Measurements from ENCODE around the gene CASD1. TPM values are rescaled to one million over a fixed set of nuclear protein-coding genes. Genes with fewer than 3 reads are reported as not detected.

The CASD1 gene
- total RNA-seq, 1 experiment from 2014 or later, result 14.0 TPM

DNA sequence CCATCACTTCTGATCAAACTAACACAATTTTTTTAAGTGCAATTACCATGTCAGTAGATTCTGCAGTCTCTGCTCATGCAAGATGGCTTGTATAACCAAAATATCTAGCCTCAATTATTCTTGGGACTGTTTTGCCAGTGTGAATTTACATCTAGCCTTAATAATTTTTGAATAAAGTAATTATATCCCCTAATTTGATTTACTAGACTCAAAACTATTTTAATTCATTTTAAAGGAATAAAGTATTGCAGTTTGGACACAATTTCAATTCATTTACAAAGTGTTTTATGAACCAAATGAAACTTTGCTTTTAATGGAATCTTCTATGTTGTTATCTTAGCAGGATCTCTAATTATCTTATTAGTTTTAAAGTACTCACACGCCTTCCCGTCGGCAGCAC is 90.7 kb downstream of the CASD1 start:
- H3K9me2 ChIP-seq (ENCODE audit: insufficient read depth), result no peaks in the 10 kb centered on the region
- H4K20me1 ChIP-seq (ENCODE audit: insufficient read depth), result no peaks in the 10 kb centered on the region
- 0 out of 2 replicates have a peak, but pooled peaks cover 4% of the 10 kb centered on the region for H3K36me3 ChIP-seq (ENCODE audit: low read depth)
- no peak for DNase-seq
- H3K79me2 ChIP-seq (ENCODE audit: low read depth), result no peaks in the 10 kb centered on the region
- ChIA-PET POLR2A (ENCODE audit: unreplicated experiment) (no interaction called here), CTCF (no interaction called here)
- no peak overlapping the region for H3K27ac ChIP-seq
- H3K27me3 ChIP-seq (ENCODE audit: insufficient read depth, low read depth), result no peaks in the 10 kb centered on the region
- TF ChIP-seq, protein P1, sequence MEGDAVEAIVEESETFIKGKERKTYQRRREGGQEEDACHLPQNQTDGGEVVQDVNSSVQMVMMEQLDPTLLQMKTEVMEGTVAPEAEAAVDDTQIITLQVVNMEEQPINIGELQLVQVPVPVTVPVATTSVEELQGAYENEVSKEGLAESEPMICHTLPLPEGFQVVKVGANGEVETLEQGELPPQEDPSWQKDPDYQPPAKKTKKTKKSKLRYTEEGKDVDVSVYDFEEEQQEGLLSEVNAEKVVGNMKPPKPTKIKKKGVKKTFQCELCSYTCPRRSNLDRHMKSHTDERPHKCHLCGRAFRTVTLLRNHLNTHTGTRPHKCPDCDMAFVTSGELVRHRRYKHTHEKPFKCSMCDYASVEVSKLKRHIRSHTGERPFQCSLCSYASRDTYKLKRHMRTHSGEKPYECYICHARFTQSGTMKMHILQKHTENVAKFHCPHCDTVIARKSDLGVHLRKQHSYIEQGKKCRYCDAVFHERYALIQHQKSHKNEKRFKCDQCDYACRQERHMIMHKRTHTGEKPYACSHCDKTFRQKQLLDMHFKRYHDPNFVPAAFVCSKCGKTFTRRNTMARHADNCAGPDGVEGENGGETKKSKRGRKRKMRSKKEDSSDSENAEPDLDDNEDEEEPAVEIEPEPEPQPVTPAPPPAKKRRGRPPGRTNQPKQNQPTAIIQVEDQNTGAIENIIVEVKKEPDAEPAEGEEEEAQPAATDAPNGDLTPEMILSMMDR (conservative IDR thresholded peaks at IDR 0.05), result no peak
- TF ChIP-seq EZH2 (IDR thresholded peaks at IDR 0.05; ENCODE audit: low read depth), result no peak
- H2AFZ ChIP-seq, result no peak overlapping the region
- H3F3A ChIP-seq (ENCODE audit: insufficient read depth, low read depth), result no peaks in the 10 kb centered on the region
- H3K9me3 ChIP-seq (ENCODE audit: insufficient read depth, low read depth), result no peaks in the 10 kb centered on the region
- intact Hi-C loops (cut with micrococcal nuclease; ENCODE audit: unreplicated experiment), result no loop called here
- no peak overlapping the region for H3K4me3 ChIP-seq
- no peaks in the 10 kb centered on the region for H3K4me1 ChIP-seq (replicated peaks; ENCODE audit: insufficient read depth)
- no TSS peak for BruUV-seq (replicated peaks)
- no peak overlapping the region for H3K4me2 ChIP-seq

DNA sequence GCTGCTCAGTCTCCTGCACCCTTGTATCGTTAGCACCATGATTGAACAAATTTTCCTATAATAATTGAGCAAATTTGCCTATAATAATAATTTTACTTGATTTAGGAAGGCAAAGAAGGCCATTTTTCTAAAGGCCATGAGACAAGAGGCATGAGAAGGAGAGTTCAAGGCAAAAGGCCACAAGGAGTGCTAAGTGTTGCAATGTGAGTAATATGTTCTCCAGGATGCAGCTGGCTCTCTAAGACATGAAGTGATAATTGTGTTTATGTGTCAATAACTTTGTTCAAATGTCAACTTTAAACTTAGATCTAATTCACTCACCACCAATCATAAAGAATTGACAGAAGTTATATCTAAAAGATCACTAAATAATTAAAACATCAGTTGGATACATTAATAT is 92.6 kb downstream of the CASD1 start:
- ChIA-PET CTCF (no interaction called here), POLR2A (ENCODE audit: unreplicated experiment) (no interaction called here)
- DNase-seq, result no peak
- no peak for TF ChIP-seq EZH2 (IDR thresholded peaks at IDR 0.05; ENCODE audit: low read depth)
- TF ChIP-seq, protein P1 (conservative IDR thresholded peaks at IDR 0.05), result no peak
- Histone ChIP-seq H3K27me3 (ENCODE audit: insufficient read depth, low read depth) (no peaks in the 10 kb centered on the region), H3K27ac (no peak overlapping the region), H4K20me1 (ENCODE audit: insufficient read depth) (no peaks in the 10 kb centered on the region), H3K36me3 (ENCODE audit: low read depth) (0 out of 2 replicates have a peak, but pooled peaks cover 4% of the 10 kb centered on the region), H2AFZ (no peak overlapping the region), H3K4me2 (no peak overlapping the region), H3F3A (ENCODE audit: insufficient read depth, low read depth) (no peaks in the 10 kb centered on the region), H3K9me2 (ENCODE audit: insufficient read depth) (no peaks in the 10 kb centered on the region; the same call in 1 of the 2 replicates), H3K79me2 (ENCODE audit: low read depth) (no peaks in the 10 kb centered on the region), H3K4me3 (no peak overlapping the region), H3K9me3 (ENCODE audit: insufficient read depth, low read depth) (no peaks in the 10 kb centered on the region), H3K4me1 (replicated peaks; ENCODE audit: insufficient read depth) (no peaks in the 10 kb centered on the region)
- intact Hi-C loops (cut with micrococcal nuclease; ENCODE audit: unreplicated experiment), result no loop called here
- BruUV-seq (replicated peaks), result no TSS peak

DNA sequence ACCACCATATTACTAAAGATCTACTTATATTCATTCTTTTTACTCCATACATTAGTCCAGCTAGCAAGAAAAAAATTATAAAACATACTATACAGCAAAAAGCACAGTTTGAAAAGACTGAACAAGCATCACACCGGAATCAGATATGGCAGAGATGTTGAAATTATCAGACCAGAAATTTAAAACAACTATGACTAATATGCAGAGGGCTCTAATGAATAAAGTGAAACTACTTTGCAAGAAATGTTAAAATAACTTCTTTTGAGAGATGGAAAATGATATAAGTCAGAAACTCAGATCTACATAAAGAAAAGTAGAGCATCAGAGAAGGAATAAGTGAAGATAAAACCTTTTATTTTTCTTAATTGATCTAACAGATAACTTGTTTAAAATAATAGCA is 95.4 kb downstream of the CASD1 start:
- Histone ChIP-seq H3K4me3 (no peak overlapping the region), H3K9me2 (ENCODE audit: insufficient read depth) (no peaks in the 10 kb centered on the region; the same call in 1 of the 2 replicates), H3K4me1 (replicated peaks; ENCODE audit: insufficient read depth) (no peaks in the 10 kb centered on the region), H3K27ac (no peak overlapping the region), H3F3A (ENCODE audit: insufficient read depth, low read depth) (no peaks in the 10 kb centered on the region), H3K9me3 (ENCODE audit: insufficient read depth, low read depth) (no peaks in the 10 kb centered on the region), H3K4me2 (no peak overlapping the region), H3K36me3 (ENCODE audit: low read depth) (0 out of 2 replicates have a peak, but pooled peaks cover 4% of the 10 kb centered on the region), H4K20me1 (ENCODE audit: insufficient read depth) (no peaks in the 10 kb centered on the region), H3K27me3 (ENCODE audit: insufficient read depth, low read depth) (no peaks in the 10 kb centered on the region), H2AFZ (no peak overlapping the region), H3K79me2 (ENCODE audit: low read depth) (no peaks in the 10 kb centered on the region)
- TF ChIP-seq EZH2 (IDR thresholded peaks at IDR 0.05; ENCODE audit: low read depth), result no peak
- TF ChIP-seq, protein P1 (conservative IDR thresholded peaks at IDR 0.05), result no peak
- intact Hi-C loops (cut with micrococcal nuclease; ENCODE audit: unreplicated experiment), result no loop called here
- no TSS peak for BruUV-seq (replicated peaks)
- ChIA-PET CTCF (no interaction called here), POLR2A (ENCODE audit: unreplicated experiment) (no interaction called here)
- DNase-seq, result no peak

Other genes with a start within 250 kb of the CASD1 start
- gene COL1A2, start 114.9 kb upstream of the CASD1 start, total RNA-seq (2021), result not detected in 2 replicates
- gene SGCE, start 146.3 kb downstream of the CASD1 start, total RNA-seq (2021), result 23.1 and 37.7 TPM in 2 replicates

All from PC-9 (cell line).